Neural cell (in vitro differentiated cells): ENCODE measurements around the gene MEX3A. TPM values are rescaled to one million over a fixed set of nuclear protein-coding genes. Genes with fewer than 3 reads are reported as not detected.
"Not testable (repeated sequence)": the region's sequence is repeated elsewhere in the genome, so short reads cannot be mapped to it uniquely, and the experiment has no call there.

ENCODE experiments used
- H2AFZ ChIP-seq: fragments of 200-600, 300-800 bp; sonication (generic), shearing (Covaris generic); 2 replicates; pipeline ENCODE4 v1.6.0; 2014; ENCODE audit warnings: low read depth, mild to moderate bottlenecking, antibody characterized with exemption, low read length, moderate library complexity
- H3F3A ChIP-seq: fragments of 200-600 bp; shearing (Covaris generic); 2 replicates; pipeline ENCODE4 v1.6.1; 2016; ENCODE audit warnings: mild to moderate bottlenecking, moderate library complexity, mixed read lengths, antibody characterized with exemption, low read length; ENCODE audit not compliant: insufficient read depth, poor library complexity, severe bottlenecking
- H3K27ac ChIP-seq: fragments of 200-600, 300-800 bp; sonication (generic), shearing (Covaris generic); 2 replicates; pipeline ENCODE4 v1.5.1; 2014; ENCODE audit warnings: mild to moderate bottlenecking, low read length, moderate library complexity
- H3K27me3 ChIP-seq: fragments of 300-800, 200-600 bp; sonication (generic), shearing (Covaris generic); 2 replicates; pipeline ENCODE4 v1.6.0; 2014; ENCODE audit warnings: mild to moderate bottlenecking, low read depth, low read length, moderate library complexity; ENCODE audit not compliant: insufficient read depth
- H3K36me3 ChIP-seq: fragments of 300-800, 200-600 bp; sonication (generic), shearing (Covaris generic); 2 replicates; pipeline ENCODE4 v1.5.1; 2014; ENCODE audit warnings: mild to moderate bottlenecking, antibody characterized with exemption, low read length, moderate library complexity; ENCODE audit not compliant: insufficient read depth
- H3K4me2 ChIP-seq: fragments of 300-800, 200-600 bp; sonication (generic), shearing (Covaris generic); 2 replicates; pipeline ENCODE4 v1.6.0; 2014; ENCODE audit warnings: mild to moderate bottlenecking, low read length
- H3K4me3 ChIP-seq: fragments of 300-800, 200-600 bp; sonication (generic), shearing (Covaris generic); 2 replicates; pipeline ENCODE4 v1.5.1; 2014; ENCODE audit warnings: mild to moderate bottlenecking, low read length, moderate library complexity
- H3K79me2 ChIP-seq: fragments of 200-600 bp; shearing (Covaris generic); replicated peaks from 2 replicates; pipeline ENCODE4 v1.6.0; 2014; ENCODE audit warnings: mild to moderate bottlenecking, low read length, moderate library complexity; ENCODE audit not compliant: insufficient read depth
- H3K9ac ChIP-seq: fragments of 300-800, 200-600 bp; sonication (generic), shearing (Covaris generic); 2 replicates; pipeline ENCODE4 v1.6.1; 2016; ENCODE audit warnings: mild to moderate bottlenecking, low read length, mixed read lengths
- H3K9me2 ChIP-seq: fragments of 200-600 bp; shearing (Covaris generic); 2 replicates; pipeline ENCODE4 v1.6.1; 2016; ENCODE audit warnings: mild to moderate bottlenecking, low read length, mixed read lengths; ENCODE audit not compliant: insufficient read depth
- H3K9me3 ChIP-seq: fragments of 200-600, 300-800 bp; sonication (generic), shearing (Covaris generic); 2 replicates; pipeline ENCODE4 v1.6.1; 2016; ENCODE audit warnings: mild to moderate bottlenecking, mixed run types, low read length, moderate library complexity, mixed read lengths
- H4K20me1 ChIP-seq: fragments of 200-600 bp; shearing (Covaris generic); 2 replicates; pipeline ENCODE4 v1.6.1; 2016; ENCODE audit warnings: mild to moderate bottlenecking, mixed run types; ENCODE audit not compliant: insufficient read depth
- CTCF ChIP-seq: fragments of 450-650 bp; IDR thresholded peaks from 2 replicates; pipeline ENCODE4 v1.5.1; 2014; ENCODE audit warnings: antibody characterized with exemption, mild to moderate bottlenecking, moderate library complexity; ENCODE audit not compliant: poor library complexity, severe bottlenecking
- EP300 ChIP-seq: fragments of 450-650 bp; conservative IDR thresholded peaks from 2 replicates; pipeline ENCODE4 v1.6.1; 2014; ENCODE audit warnings: antibody characterized with exemption, mild to moderate bottlenecking, moderate library complexity; ENCODE audit not compliant: poor library complexity, severe bottlenecking
- EZH2 ChIP-seq: fragments of 200-600, 300-800 bp; shearing (Covaris generic), sonication (generic); IDR thresholded peaks from 2 replicates; pipeline ENCODE4 v1.6.1; 2014; ENCODE audit warnings: antibody characterized with exemption, low read length, borderline replicate concordance, mild to moderate bottlenecking; ENCODE audit not compliant: insufficient read depth, poor library complexity, severe bottlenecking
- MXI1 ChIP-seq: fragments of 450-650 bp; conservative IDR thresholded peaks from 2 replicates; pipeline ENCODE4 v1.6.1; 2014; ENCODE audit warnings: antibody characterized with exemption, mild to moderate bottlenecking; ENCODE audit not compliant: poor library complexity, severe bottlenecking
- POLR2AphosphoS5 ChIP-seq: IDR thresholded peaks from 2 replicates; pipeline ENCODE4 v1.6.1; 2012
- RAD21 ChIP-seq: fragments of 450-650 bp; conservative IDR thresholded peaks from 2 replicates; pipeline ENCODE4 v1.6.1; 2014; ENCODE audit warnings: antibody characterized with exemption, mild to moderate bottlenecking, moderate library complexity
- REST ChIP-seq: IDR thresholded peaks from 2 replicates; pipeline ENCODE4 v1.6.1; 2012; ENCODE audit warnings: borderline replicate concordance
- SMC3 ChIP-seq: fragments of 450-650 bp; conservative IDR thresholded peaks from 2 replicates; pipeline ENCODE4 v1.6.1; 2014; ENCODE audit warnings: antibody characterized with exemption, mild to moderate bottlenecking, moderate library complexity; ENCODE audit not compliant: poor library complexity
- TAF1 ChIP-seq: IDR thresholded peaks from 2 replicates; pipeline ENCODE4 v1.6.1; 2012; ENCODE audit warnings: low read depth
- polyA plus RNA-seq: library from polyadenylated mRNA; depleted of rRNA; stranded (reverse); fragments of >200 nt; gene quantifications from 2 replicates; pipeline ENCODE4 v1.2.3, GENCODE V29; 2014

MEX3A gene
- polyA plus RNA-seq, 1 donor from 2014 or later = 39.8 TPM

- H3K27ac ChIP-seq = no peak overlapping the region
- H3K4me3 ChIP-seq = no peak overlapping the region
- no peaks in the 10 kb centered on the region for H3K79me2 ChIP-seq
- H3K9me3 ChIP-seq = no peaks in the 10 kb centered on the region
- H3K9ac ChIP-seq = no peak overlapping the region
- H3K9me2 ChIP-seq = no peaks in the 10 kb centered on the region
- no peaks in the 10 kb centered on the region for H3K36me3 ChIP-seq
- H3K4me2 ChIP-seq = no peak overlapping the region
- TF ChIP-seq TAF1 (no peak), EP300 (no peak), SMC3 (no peak), EZH2 (no peak), REST (no peak), CTCF (no peak), POLR2AphosphoS5 (no peak), RAD21 (no peak), MXI1 (no peak)
- no peaks in the 10 kb centered on the region for H3F3A ChIP-seq
- H4K20me1 ChIP-seq = no peaks in the 10 kb centered on the region
- H2AFZ ChIP-seq = no peak overlapping the region
- no peaks in the 10 kb centered on the region for H3K27me3 ChIP-seq
These were observed 39.2 kb upstream of the MEX3A start for GRCh38 chr1:156121457-156121856.

GRCh38 chr1:156121005-156121404 lies 38.7 kb upstream of the MEX3A start:
- not testable (repeated sequence) for H4K20me1 ChIP-seq, H3K27ac ChIP-seq, H3K36me3 ChIP-seq, H3K79me2 ChIP-seq, H3K4me3 ChIP-seq, H3K9me2 ChIP-seq, H3K4me2 ChIP-seq, H3F3A ChIP-seq, H3K9ac ChIP-seq, H3K9me3 ChIP-seq, H3K27me3 ChIP-seq, H2AFZ ChIP-seq

GRCh38 chr1:156120318-156120717 lies 38.1 kb upstream of the MEX3A start:
- Histone ChIP-seq H3K27me3 (no peaks in the 10 kb centered on the region), H2AFZ (no peak overlapping the region), H3F3A (no peaks in the 10 kb centered on the region), H3K36me3 (no peaks in the 10 kb centered on the region), H3K4me3 (no peak overlapping the region), H3K9me3 (no peaks in the 10 kb centered on the region), H3K4me2 (no peak overlapping the region), H3K9me2 (no peaks in the 10 kb centered on the region), H3K9ac (no peak overlapping the region), H4K20me1 (peaks cover 7% of the 10 kb centered on the region), H3K27ac (no peak overlapping the region), H3K79me2 (no peaks in the 10 kb centered on the region)
- no peak for TF ChIP-seq TAF1
